Epithelial cell of proximal tubule (primary cell): ENCODE data around the gene FREM2. TPM values are rescaled to one million over a fixed set of nuclear protein-coding genes. Genes with fewer than 3 reads are reported as not detected.

Source experiments
- DNase-seq: peaks from one replicate; pipeline ENCODE4 v3.0.0-alpha.2; 2011; ENCODE audit warnings: low read depth
- H3K4me3 ChIP-seq: 2 replicates; pipeline ENCODE4 v1.5.1; 2011; ENCODE audit warnings: low read depth, mild to moderate bottlenecking, low read length
- total RNA-seq: library from RNA; depleted of rRNA; stranded (reverse); fragments of >200 nt; gene quantifications from 2 replicates; pipeline ENCODE4 v1.2.3, GENCODE V29; 2015
- TF ChIP-seq, protein P1 (sequence below): conservative IDR thresholded peaks from 2 replicates; pipeline ENCODE4 v1.5.1; 2012; ENCODE audit warnings: low read depth, mild to moderate bottlenecking, low read length

The FREM2 gene
- total RNA-seq, 1 donor from 2014 or later, result 3.7 TPM

DNA sequence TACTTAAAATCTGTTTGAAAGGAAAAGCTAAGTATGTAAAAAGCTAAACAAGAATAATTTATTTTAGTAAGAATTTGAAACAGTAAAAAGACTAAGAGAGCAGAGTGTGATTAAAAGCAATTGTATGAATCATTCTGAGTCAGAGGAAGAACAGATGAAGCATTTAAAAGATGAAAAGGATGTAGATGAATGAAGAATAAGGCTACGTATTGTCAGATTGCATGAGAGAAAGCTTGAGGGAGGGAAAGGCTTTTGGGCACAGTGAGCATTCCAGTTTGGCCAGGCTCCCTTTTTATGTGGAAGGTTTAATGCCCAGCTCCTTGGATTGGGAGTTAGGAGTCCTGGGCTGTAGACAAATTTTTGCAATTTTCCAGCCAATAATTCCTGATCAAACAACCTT lies 117.7 kb downstream of the FREM2 start:
- TF ChIP-seq, protein P1, sequence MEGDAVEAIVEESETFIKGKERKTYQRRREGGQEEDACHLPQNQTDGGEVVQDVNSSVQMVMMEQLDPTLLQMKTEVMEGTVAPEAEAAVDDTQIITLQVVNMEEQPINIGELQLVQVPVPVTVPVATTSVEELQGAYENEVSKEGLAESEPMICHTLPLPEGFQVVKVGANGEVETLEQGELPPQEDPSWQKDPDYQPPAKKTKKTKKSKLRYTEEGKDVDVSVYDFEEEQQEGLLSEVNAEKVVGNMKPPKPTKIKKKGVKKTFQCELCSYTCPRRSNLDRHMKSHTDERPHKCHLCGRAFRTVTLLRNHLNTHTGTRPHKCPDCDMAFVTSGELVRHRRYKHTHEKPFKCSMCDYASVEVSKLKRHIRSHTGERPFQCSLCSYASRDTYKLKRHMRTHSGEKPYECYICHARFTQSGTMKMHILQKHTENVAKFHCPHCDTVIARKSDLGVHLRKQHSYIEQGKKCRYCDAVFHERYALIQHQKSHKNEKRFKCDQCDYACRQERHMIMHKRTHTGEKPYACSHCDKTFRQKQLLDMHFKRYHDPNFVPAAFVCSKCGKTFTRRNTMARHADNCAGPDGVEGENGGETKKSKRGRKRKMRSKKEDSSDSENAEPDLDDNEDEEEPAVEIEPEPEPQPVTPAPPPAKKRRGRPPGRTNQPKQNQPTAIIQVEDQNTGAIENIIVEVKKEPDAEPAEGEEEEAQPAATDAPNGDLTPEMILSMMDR, result no peak
- H3K4me3 ChIP-seq, result peak overlapping the region; percentile 38
- peak; percentile 55 for DNase-seq

DNA sequence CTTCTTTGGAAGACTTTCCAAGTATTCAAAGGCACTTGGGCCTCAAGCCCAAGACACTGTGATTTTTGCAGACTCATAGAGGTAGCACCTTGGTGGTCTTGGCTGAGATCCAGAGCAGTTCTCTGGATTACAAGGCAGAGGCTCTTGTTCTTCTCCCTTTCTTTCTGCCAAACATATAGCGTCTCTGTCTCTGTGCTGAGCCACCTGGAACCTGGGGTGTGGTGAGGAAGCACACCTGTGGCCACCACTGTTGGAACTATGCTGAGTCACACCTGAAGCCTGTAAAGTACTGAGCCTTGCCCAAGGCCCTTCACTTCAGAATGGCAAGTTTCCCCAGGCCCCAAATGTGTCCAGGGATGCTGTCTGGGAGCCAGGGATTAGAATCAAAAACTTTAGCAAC lies 127.5 kb downstream of the FREM2 start:
- DNase-seq, result no peak
- TF ChIP-seq, protein P1, result no peak
- no peak overlapping the region for H3K4me3 ChIP-seq

DNA sequence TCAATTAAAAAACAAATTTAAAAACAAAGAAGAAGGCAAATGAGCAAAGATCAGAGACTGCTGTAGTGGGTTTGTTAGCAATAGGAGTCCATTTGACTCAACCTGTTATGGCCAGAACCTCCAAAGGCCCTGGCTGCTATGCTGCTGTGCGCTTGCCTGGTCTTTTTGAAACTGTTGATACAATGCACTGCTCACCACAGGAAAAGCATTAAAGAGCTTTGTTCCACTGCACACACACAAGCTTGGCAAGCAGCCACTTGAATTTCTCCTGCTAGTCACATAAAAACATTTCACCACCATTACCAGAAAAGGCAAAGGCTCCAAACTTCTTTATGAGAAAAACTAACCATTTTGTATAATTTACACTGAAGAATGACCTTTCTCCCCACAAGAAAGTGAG lies 132.2 kb downstream of the FREM2 start:
- TF ChIP-seq, protein P1, result no peak
- no peak overlapping the region for H3K4me3 ChIP-seq
- peak; percentile 42 for DNase-seq

DNA sequence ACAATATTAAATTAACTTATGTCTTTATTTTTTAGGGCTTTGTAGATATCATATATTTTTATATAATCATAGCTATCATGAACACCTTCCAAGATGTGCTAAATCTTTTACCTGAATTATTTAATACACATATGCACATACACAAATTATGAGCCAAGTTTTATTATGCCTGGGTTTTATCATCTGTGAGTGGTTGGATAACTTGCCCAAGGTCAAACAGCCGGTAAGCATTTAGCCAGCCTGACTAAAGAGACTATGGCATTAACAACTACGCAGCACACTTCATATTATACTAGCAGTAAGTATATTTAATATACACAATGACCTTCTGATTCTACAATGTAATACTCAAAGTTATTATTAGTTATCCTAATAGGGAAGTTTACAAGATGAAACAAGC lies 132.7 kb downstream of the FREM2 start:
- TF ChIP-seq, protein P1, result no peak
- no peak for DNase-seq
- no peak overlapping the region for H3K4me3 ChIP-seq

DNA sequence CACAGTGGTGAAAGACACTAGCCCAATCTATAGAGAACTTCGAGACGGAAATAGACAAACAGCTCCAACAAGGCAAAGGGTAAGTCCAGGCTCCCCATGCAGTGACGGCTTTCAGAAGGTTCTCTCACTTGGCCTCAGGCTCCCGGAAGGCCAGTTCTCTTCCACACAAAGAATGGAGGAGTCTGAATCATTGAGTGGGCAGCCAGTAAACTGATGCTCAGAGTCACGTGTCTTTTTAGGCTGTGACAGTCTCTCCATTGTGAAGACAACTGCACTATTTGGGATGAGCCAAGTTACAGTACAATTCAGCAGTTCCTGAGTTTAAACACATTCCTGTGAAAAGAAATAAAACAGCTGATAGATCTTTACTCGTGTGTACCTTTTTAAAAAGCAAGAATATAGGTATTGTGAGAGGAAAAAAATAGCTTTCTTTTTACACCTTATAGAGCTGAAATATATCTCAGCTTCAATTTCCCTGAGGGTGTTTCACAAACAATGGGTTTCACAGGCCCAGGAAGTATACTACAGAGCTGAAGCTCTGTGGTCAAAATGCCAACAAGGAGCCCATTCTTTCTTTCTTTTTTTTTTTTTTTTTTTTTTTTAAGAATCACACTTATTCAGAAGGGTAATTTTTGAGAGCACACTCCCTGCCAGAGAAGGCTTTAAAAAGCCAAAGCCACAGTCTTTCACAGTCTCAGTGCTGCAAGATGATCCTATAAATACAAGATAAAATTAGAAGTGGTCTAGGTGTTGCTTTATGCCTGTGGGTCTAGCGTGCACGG lies 135.1 kb downstream of the FREM2 start:
- H3K4me3 ChIP-seq, result no peak overlapping the region
- TF ChIP-seq, protein P1, result no peak
- DNase-seq, result no peak

DNA sequence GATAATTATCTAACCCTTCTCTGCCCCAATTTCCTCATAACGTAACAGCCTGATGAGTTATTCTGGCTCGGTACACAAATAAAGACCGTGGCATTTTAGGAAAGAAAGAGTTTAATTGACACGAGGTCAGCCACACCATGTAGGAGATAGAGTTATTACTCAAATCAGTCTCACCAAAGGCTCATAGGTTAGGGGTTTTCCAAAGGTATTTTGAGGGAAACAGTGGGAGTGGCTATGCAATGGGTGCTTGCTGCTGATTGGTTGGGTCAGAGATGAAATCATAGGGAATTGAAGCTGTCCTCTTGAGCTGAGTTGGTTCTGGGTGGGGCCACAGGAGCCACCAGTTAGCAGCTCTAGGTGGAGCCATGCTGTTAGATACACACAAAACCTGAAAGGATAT lies 137.5 kb downstream of the FREM2 start:
- no peak overlapping the region for H3K4me3 ChIP-seq
- no peak for DNase-seq
- TF ChIP-seq, protein P1, result no peak
